OCI-LY1 (cell line): Measurements from ENCODE around the gene TNFRSF17.
A peak's percentile ranks its signal among the peaks of the same experiment; 100 is the strongest.

Experiments used
- H2AFZ ChIP-seq: fragments of 200-600 bp; sonication (generic), shearing (Covaris generic); 2 replicates; pipeline ENCODE4 v1.6.0; 2014; ENCODE audit warnings: antibody characterized with exemption, mild to moderate bottlenecking, low read length
- H3F3A ChIP-seq: fragments of 200-600 bp; sonication (generic), shearing (Covaris generic); 2 replicates; pipeline ENCODE4 v1.6.0; 2014; ENCODE audit warnings: mild to moderate bottlenecking, antibody characterized with exemption, low read length, moderate library complexity; ENCODE audit not compliant: insufficient read depth
- H3K27ac ChIP-seq: fragments of 200-600 bp; sonication (generic); 2 replicates; pipeline ENCODE4 v1.5.1; 2014; ENCODE audit warnings: low read length, mixed run types, mild to moderate bottlenecking, low read depth; ENCODE audit not compliant: poor library complexity, severe bottlenecking
- H3K27me3 ChIP-seq: fragments of 200-600 bp; sonication (generic); 2 replicates; pipeline ENCODE4 v1.6.0; 2014; ENCODE audit warnings: antibody characterized with exemption, mild to moderate bottlenecking, low read length, moderate library complexity; ENCODE audit not compliant: insufficient read depth
- H3K36me3 ChIP-seq: fragments of 200-600 bp; sonication (generic); 2 replicates; pipeline ENCODE4 v1.6.1; 2014; ENCODE audit warnings: mild to moderate bottlenecking, antibody characterized with exemption, low read length, moderate library complexity, mixed read lengths; ENCODE audit not compliant: insufficient read depth
- H3K4me1 ChIP-seq: fragments of 200-600 bp; sonication (generic); 2 replicates; pipeline ENCODE4 v1.5.1; 2014; ENCODE audit warnings: mild to moderate bottlenecking, low read length, moderate library complexity; ENCODE audit not compliant: insufficient read depth, severe bottlenecking
- H3K4me2 ChIP-seq: fragments of 200-600 bp; sonication (generic), shearing (Covaris generic); 2 replicates; pipeline ENCODE4 v1.6.1; 2014; ENCODE audit warnings: low read length
- H3K4me3 ChIP-seq: fragments of 200-600 bp; sonication (generic); 2 replicates; pipeline ENCODE4 v1.5.1; 2014; ENCODE audit warnings: low read length, low read depth, mild to moderate bottlenecking, mixed read lengths; ENCODE audit not compliant: poor library complexity, severe bottlenecking
- H3K79me2 ChIP-seq: fragments of 200-600 bp; shearing (Covaris generic); 2 replicates; pipeline ENCODE4 v1.6.1; 2016; ENCODE audit warnings: mixed run types, low read length, mixed read lengths; ENCODE audit not compliant: insufficient read depth
- H3K9ac ChIP-seq: fragments of 200-600 bp; sonication (generic), shearing (Covaris generic); 2 replicates; pipeline ENCODE4 v1.6.1; 2014; ENCODE audit warnings: mild to moderate bottlenecking, low read length, mixed read lengths
- H3K9me2 ChIP-seq: fragments of 200-600 bp; sonication (generic), shearing (Covaris generic); 2 replicates; pipeline ENCODE4 v1.6.1; 2014; ENCODE audit warnings: low read depth, mild to moderate bottlenecking, low read length, mixed read lengths
- H3K9me3 ChIP-seq: fragments of 200-600 bp; shearing (Covaris generic); 2 replicates; pipeline ENCODE4 v1.6.1; 2014; ENCODE audit warnings: low read length, mixed read lengths
- H4K20me1 ChIP-seq: fragments of 200-600 bp; sonication (generic), shearing (Covaris generic); 2 replicates; pipeline ENCODE4 v1.6.0; 2016; ENCODE audit warnings: mild to moderate bottlenecking, low read length; ENCODE audit not compliant: insufficient read depth
- EZH2 ChIP-seq: fragments of 200-600 bp; sonication (generic), shearing (Covaris generic); IDR thresholded peaks from 2 replicates; pipeline ENCODE4 v1.8.0; 2017; ENCODE audit warnings: borderline replicate concordance, mixed run types, mild to moderate bottlenecking, antibody characterized with exemption, low read length, moderate library complexity, mixed read lengths
- TF ChIP-seq, protein P1 (sequence below): fragments of 200-600 bp; sonication (generic), shearing (Covaris generic); IDR thresholded peaks from 2 replicates; pipeline ENCODE4 v1.5.1; 2017; ENCODE audit warnings: mild to moderate bottlenecking, antibody characterized with exemption, low read length, moderate library complexity, mixed read lengths

The TNFRSF17 gene

DNA sequence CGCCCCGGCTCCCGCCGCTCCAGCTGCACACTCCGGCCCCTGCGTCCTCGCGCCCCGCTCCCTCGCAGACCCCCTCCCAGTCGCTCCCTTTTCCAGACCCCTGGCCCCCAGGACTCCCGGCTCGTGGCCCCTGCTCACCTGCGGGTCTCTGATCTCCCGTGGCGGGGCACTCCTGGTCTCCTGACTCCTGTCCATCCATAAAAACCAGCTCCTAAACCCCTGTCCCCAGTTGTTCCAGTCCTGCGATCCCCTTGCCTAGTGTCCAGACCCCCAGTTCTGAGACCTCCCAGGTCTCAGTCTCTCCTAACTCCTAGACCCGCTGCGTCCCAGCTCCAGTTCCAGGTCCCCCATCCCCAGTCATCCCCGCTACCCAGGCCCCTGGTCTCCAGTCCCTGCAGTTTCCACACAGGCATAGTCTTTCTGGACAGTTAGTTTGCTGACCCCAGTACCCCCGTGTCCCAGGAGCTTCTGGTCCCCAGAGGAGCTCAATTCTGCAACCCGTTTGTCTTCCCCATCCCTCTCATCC is 11.9 kb downstream of the TNFRSF17 start:
- Histone ChIP-seq H3K9me3 (no peaks in the 10 kb centered on the region), H4K20me1 (no peaks in the 10 kb centered on the region), H3K9ac (peak overlapping the region; percentile 96), H3K9me2 (no peaks in the 10 kb centered on the region), H3K4me2 (peak overlapping the region; percentile 95), H3K4me3 (peak overlapping the region; percentile 98), H3K36me3 (0 out of 2 replicates have a peak, but pooled peaks cover 5% of the 10 kb centered on the region), H3F3A (0 out of 2 replicates have a peak, but pooled peaks cover 3% of the 10 kb centered on the region), H2AFZ (no peak overlapping the region), H3K27ac (peak overlapping the region; percentile 48), H3K4me1 (peaks cover 55% of the 10 kb centered on the region), H3K27me3 (no peaks in the 10 kb centered on the region), H3K79me2 (peaks cover 49% of the 10 kb centered on the region)
- no peak for TF ChIP-seq EZH2
- TF ChIP-seq, protein P1, sequence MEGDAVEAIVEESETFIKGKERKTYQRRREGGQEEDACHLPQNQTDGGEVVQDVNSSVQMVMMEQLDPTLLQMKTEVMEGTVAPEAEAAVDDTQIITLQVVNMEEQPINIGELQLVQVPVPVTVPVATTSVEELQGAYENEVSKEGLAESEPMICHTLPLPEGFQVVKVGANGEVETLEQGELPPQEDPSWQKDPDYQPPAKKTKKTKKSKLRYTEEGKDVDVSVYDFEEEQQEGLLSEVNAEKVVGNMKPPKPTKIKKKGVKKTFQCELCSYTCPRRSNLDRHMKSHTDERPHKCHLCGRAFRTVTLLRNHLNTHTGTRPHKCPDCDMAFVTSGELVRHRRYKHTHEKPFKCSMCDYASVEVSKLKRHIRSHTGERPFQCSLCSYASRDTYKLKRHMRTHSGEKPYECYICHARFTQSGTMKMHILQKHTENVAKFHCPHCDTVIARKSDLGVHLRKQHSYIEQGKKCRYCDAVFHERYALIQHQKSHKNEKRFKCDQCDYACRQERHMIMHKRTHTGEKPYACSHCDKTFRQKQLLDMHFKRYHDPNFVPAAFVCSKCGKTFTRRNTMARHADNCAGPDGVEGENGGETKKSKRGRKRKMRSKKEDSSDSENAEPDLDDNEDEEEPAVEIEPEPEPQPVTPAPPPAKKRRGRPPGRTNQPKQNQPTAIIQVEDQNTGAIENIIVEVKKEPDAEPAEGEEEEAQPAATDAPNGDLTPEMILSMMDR: no peak

GRCh38 chr16:11977376-11978041 is 12.5 kb downstream of the TNFRSF17 start:
- no peaks in the 10 kb centered on the region for H3K9me3 ChIP-seq
- H3K9ac ChIP-seq: peak overlapping the region; percentile 96
- no peak overlapping the region for H2AFZ ChIP-seq
- peak overlapping the region; percentile 48 for H3K27ac ChIP-seq
- H4K20me1 ChIP-seq: no peaks in the 10 kb centered on the region
- H3K4me3 ChIP-seq: peak overlapping the region; percentile 98
- TF ChIP-seq EZH2: no peak
- TF ChIP-seq, protein P1: no peak
- H3F3A ChIP-seq: 0 out of 2 replicates have a peak, but pooled peaks cover 3% of the 10 kb centered on the region
- H3K4me1 ChIP-seq: peaks cover 58% of the 10 kb centered on the region
- H3K36me3 ChIP-seq: 0 out of 2 replicates have a peak, but pooled peaks cover 5% of the 10 kb centered on the region
- no peaks in the 10 kb centered on the region for H3K27me3 ChIP-seq
- peak overlapping the region; percentile 95 for H3K4me2 ChIP-seq
- no peaks in the 10 kb centered on the region for H3K9me2 ChIP-seq
- peaks cover 51% of the 10 kb centered on the region for H3K79me2 ChIP-seq

- no peak overlapping the region for H2AFZ ChIP-seq
- peak overlapping the region; percentile 96 for H3K9ac ChIP-seq
- TF ChIP-seq, protein P1: no peak
- TF ChIP-seq EZH2: no peak
- H3F3A ChIP-seq: 0 out of 2 replicates have a peak, but pooled peaks cover 3% of the 10 kb centered on the region
- peak overlapping the region; percentile 98 for H3K4me3 ChIP-seq
- H3K9me2 ChIP-seq: no peaks in the 10 kb centered on the region
- H3K9me3 ChIP-seq: no peaks in the 10 kb centered on the region
- H3K4me2 ChIP-seq: peak overlapping the region; percentile 95
- H3K36me3 ChIP-seq: 0 out of 2 replicates have a peak, but pooled peaks cover 5% of the 10 kb centered on the region
- no peaks in the 10 kb centered on the region for H3K27me3 ChIP-seq
- peaks cover 52% of the 10 kb centered on the region for H3K79me2 ChIP-seq
- H4K20me1 ChIP-seq: no peaks in the 10 kb centered on the region
- peaks cover 59% of the 10 kb centered on the region for H3K4me1 ChIP-seq
- H3K27ac ChIP-seq: peak overlapping the region; percentile 48
These were observed 13.1 kb downstream of the TNFRSF17 start for GRCh38 chr16:11978080-11978479.
